H9 (cell line): ENCODE results near the gene DYRK2. TPM values are rescaled to one million over a fixed set of nuclear protein-coding genes. Genes with fewer than 3 reads are reported as not detected.

Source experiments
- DNase-seq: peaks from one replicate; pipeline ENCODE4 v3.0.0-alpha.2; 2017
- H2AFZ ChIP-seq: one replicate; pipeline ENCODE4 v1.6.1; 2013; ENCODE audit warnings: mild to moderate bottlenecking, low read length, control low read depth, moderate library complexity
- H2AK5ac ChIP-seq: 2 replicates; pipeline ENCODE4 v1.6.1; 2013; ENCODE audit warnings: low read length, control low read depth, mixed read lengths; ENCODE audit not compliant: insufficient read length
- H2BK120ac ChIP-seq: one replicate; pipeline ENCODE4 v1.6.1; 2013; ENCODE audit warnings: low read depth, mild to moderate bottlenecking, low read length, control low read depth, inconsistent platforms; ENCODE audit not compliant: poor library complexity, severe bottlenecking
- H2BK12ac ChIP-seq: 2 replicates; pipeline ENCODE4 v1.6.1; 2013; ENCODE audit warnings: low read length, control low read depth, mixed read lengths, low read depth; ENCODE audit not compliant: insufficient read length
- H2BK15ac ChIP-seq: 2 replicates; pipeline ENCODE4 v1.6.1; 2013; ENCODE audit warnings: low read depth, low read length, control low read depth
- H2BK20ac ChIP-seq: one replicate; pipeline ENCODE4 v1.6.1; 2013; ENCODE audit warnings: low read depth, mild to moderate bottlenecking, low read length, control low read depth, inconsistent platforms; ENCODE audit not compliant: poor library complexity, severe bottlenecking
- H2BK5ac ChIP-seq: 2 replicates; pipeline ENCODE4 v1.6.1; 2013; ENCODE audit warnings: low read length, control low read depth, mixed read lengths; ENCODE audit not compliant: insufficient read length
- H3K14ac ChIP-seq: 2 replicates; pipeline ENCODE4 v1.6.1; 2013; ENCODE audit warnings: low read length, control low read depth; ENCODE audit not compliant: insufficient read depth
- H3K18ac ChIP-seq: 2 replicates; pipeline ENCODE4 v1.6.1; 2013; ENCODE audit warnings: low read depth, mild to moderate bottlenecking, mixed read lengths, low read length, control low read depth; ENCODE audit not compliant: insufficient read length
- H3K23ac ChIP-seq: 2 replicates; pipeline ENCODE4 v1.6.1; 2013; ENCODE audit warnings: low read length, control low read depth, mixed read lengths, low read depth; ENCODE audit not compliant: insufficient read length
- H3K23me2 ChIP-seq: 2 replicates; pipeline ENCODE4 v1.6.1; 2013; ENCODE audit warnings: low read depth, mild to moderate bottlenecking, mixed read lengths, low read length, control low read depth; ENCODE audit not compliant: insufficient read length, poor library complexity, severe bottlenecking
- H3K27ac ChIP-seq: 2 replicates; pipeline ENCODE4 v1.5.1; 2013; ENCODE audit warnings: low read length, control low read depth, mixed read lengths, low read depth; ENCODE audit not compliant: insufficient read length
- H3K27me3 ChIP-seq: 2 replicates; pipeline ENCODE4 v1.6.1; 2013; ENCODE audit warnings: low read length, control low read depth, inconsistent platforms; ENCODE audit not compliant: insufficient read depth
- H3K4ac ChIP-seq: 2 replicates; pipeline ENCODE4 v1.6.1; 2013; ENCODE audit warnings: low read depth, mild to moderate bottlenecking, control low read depth, inconsistent platforms, low read length, moderate library complexity
- H3K4me1 ChIP-seq: 2 replicates; pipeline ENCODE4 v1.6.1; 2013; ENCODE audit warnings: low read length, control low read depth, inconsistent platforms; ENCODE audit not compliant: insufficient read depth
- H3K4me2 ChIP-seq: 2 replicates; pipeline ENCODE4 v1.6.1; 2013; ENCODE audit warnings: low read length, control low read depth, mixed read lengths; ENCODE audit not compliant: insufficient read length, insufficient read depth
- H3K56ac ChIP-seq: 2 replicates; pipeline ENCODE4 v1.6.1; 2013; ENCODE audit warnings: low read depth, mild to moderate bottlenecking, mixed read lengths, low read length, control low read depth; ENCODE audit not compliant: insufficient read length
- H3K79me1 ChIP-seq: 2 replicates; pipeline ENCODE4 v1.6.1; 2013; ENCODE audit warnings: low read depth, mild to moderate bottlenecking, moderate library complexity, low read length, control low read depth, inconsistent platforms; ENCODE audit not compliant: insufficient read depth, poor library complexity, severe bottlenecking
- H3K79me2 ChIP-seq: 2 replicates; pipeline ENCODE4 v1.6.1; 2013; ENCODE audit warnings: low read length, control low read depth, inconsistent platforms; ENCODE audit not compliant: insufficient read depth
- H3K9ac ChIP-seq: 2 replicates; pipeline ENCODE4 v1.6.1; 2013; ENCODE audit warnings: low read length, control low read depth, mixed read lengths; ENCODE audit not compliant: insufficient read length; ENCODE audit errors: extremely low read depth
- H3K9me3 ChIP-seq: one replicate; pipeline ENCODE4 v1.6.1; 2013; ENCODE audit warnings: low read depth, low read length, inconsistent platforms; ENCODE audit not compliant: control insufficient read depth
- H3T11ph ChIP-seq: one replicate; pipeline ENCODE4 v1.6.1; 2013; ENCODE audit warnings: mild to moderate bottlenecking, low read length, control low read depth, inconsistent platforms
- H4K20me1 ChIP-seq: one replicate; pipeline ENCODE4 v1.6.1; 2013; ENCODE audit not compliant: control insufficient read depth, insufficient read length, insufficient read depth
- H4K5ac ChIP-seq: 2 replicates; pipeline ENCODE4 v1.6.1; 2013; ENCODE audit warnings: low read depth, mild to moderate bottlenecking, mixed read lengths, low read length, control low read depth; ENCODE audit not compliant: insufficient read length
- H4K8ac ChIP-seq: replicated peaks from 2 replicates; pipeline ENCODE4 v1.6.1; 2013; ENCODE audit warnings: low read length, control low read depth, mixed read lengths, low read depth; ENCODE audit not compliant: insufficient read length
- H4K91ac ChIP-seq: 2 replicates; pipeline ENCODE4 v1.6.1; 2013; ENCODE audit warnings: low read depth, mild to moderate bottlenecking, moderate library complexity, mixed read lengths, low read length, control low read depth; ENCODE audit not compliant: insufficient read length
- H3K27ac Mint-ChIP-seq, 3 experiments: 2 replicates in 2 of 3; 3 replicates in 1 of 3; pipeline ENCODE4 v1.8.0; 2020 to 2021; ENCODE audit warnings: mixed read lengths in 3 of 3, mild to moderate bottlenecking in 1 of 3, moderate library complexity in 1 of 3
- H3K27me3 Mint-ChIP-seq: 2 replicates; pipeline ENCODE4 v1.8.0; 2021; ENCODE audit warnings: low read depth, mild to moderate bottlenecking, moderate library complexity, mixed read lengths
- H3K36me3 Mint-ChIP-seq, 3 experiments: 2 replicates in 2 of 3; 3 replicates in 1 of 3; pipeline ENCODE4 v1.8.0; 2020 to 2021; ENCODE audit warnings: low read depth in 3 of 3, mixed read lengths in 3 of 3; ENCODE audit not compliant: insufficient read depth in 1 of 3
- H3K4me1 Mint-ChIP-seq, 2 experiments: 2 replicates each; pipeline ENCODE4 v1.8.0; 2020; ENCODE audit warnings: mixed read lengths in 2 of 2
- H3K4me3 Mint-ChIP-seq, 2 experiments: 2 replicates in 1 of 2; 3 replicates in 1 of 2; pipeline ENCODE4 v1.8.0; 2020 to 2021; ENCODE audit warnings: mild to moderate bottlenecking in 2 of 2, mixed read lengths in 2 of 2, moderate library complexity in 1 of 2
- H3K9me3 Mint-ChIP-seq, 2 experiments: 2 replicates in 1 of 2; 3 replicates in 1 of 2; pipeline ENCODE4 v1.8.0; 2020; ENCODE audit warnings: mild to moderate bottlenecking in 2 of 2, mixed read lengths in 2 of 2, moderate library complexity in 1 of 2
- WGBS: extraction: QIAGEN DNeasy Blood & Tissue Kit; methylation state at CpG from one replicate; pipeline ENCODE4 v1.1.7; 2013; ENCODE audit warnings: missing lambda C conversion rate, low lambda C conversion rate, mixed read lengths; ENCODE audit not compliant: insufficient read length; ENCODE audit errors: extremely low coverage; 5-methylcytosine and 5-hydroxymethylcytosine counted together
- total RNA-seq: library from RNA; stranded (reverse); gene quantifications from 2 replicates; pipeline ENCODE4 v1.2.1, GENCODE V29; 2021
- TF ChIP-seq, protein P1 (sequence below): fragments of 200-600 bp; sonication (generic); conservative IDR thresholded peaks from 3 replicates; pipeline ENCODE4 v1.8.0; 2021; ENCODE audit warnings: antibody characterized with exemption, mild to moderate bottlenecking

DYRK2 gene
- total RNA-seq, 1 experiment from 2014 or later = 40.6 TPM

DNA sequence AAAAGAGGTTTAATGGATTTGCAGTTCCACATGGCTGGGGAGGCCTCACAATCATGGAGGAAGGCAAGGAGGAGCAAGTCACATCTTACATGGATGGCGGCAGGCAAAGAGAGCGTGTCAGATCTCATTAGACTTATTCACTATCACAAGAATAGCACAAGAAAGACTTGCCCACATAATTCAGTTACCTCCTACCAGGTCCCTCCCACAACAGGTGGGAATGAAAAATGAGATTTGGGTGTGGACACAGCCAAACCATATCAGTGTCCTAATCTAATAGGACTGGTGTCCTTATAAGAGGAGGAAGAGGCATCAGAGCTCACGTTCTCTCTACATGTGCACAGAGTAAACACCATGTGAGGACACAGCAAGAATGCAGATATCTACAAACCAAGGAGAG is 25.9 kb downstream of the DYRK2 start:
- no peak overlapping the region for H4K8ac ChIP-seq
- Mint-ChIP-seq H3K27me3 (no peaks in the 10 kb centered on the region), H3K4me1 (peaks cover 7% of the 10 kb centered on the region in 2 experiments), H3K36me3 (peaks cover 33 to 42% (median 35%) of the 10 kb centered on the region in 3 experiments), H3K4me3 (no peak overlapping the region), H3K27ac (no peak overlapping the region), H3K9me3 (peaks cover 25 to 30% of the 10 kb centered on the region in 2 experiments)
- H2AFZ ChIP-seq = no peak overlapping the region
- no peaks in the 10 kb centered on the region for H3K27me3 ChIP-seq
- no peak overlapping the region for H3T11ph ChIP-seq
- no peaks in the 10 kb centered on the region for H3K79me2 ChIP-seq
- H2AK5ac ChIP-seq = no peak overlapping the region
- H3K9ac ChIP-seq = no peak overlapping the region
- H4K5ac ChIP-seq = no peak overlapping the region
- no peak overlapping the region for H2BK12ac ChIP-seq
- no peak overlapping the region for H4K91ac ChIP-seq
- no peak overlapping the region for H3K4me2 ChIP-seq
- H3K79me1 ChIP-seq = no peaks in the 10 kb centered on the region
- H2BK5ac ChIP-seq = no peak overlapping the region
- no peak overlapping the region for H3K4ac ChIP-seq
- no peaks in the 10 kb centered on the region for H4K20me1 ChIP-seq
- no CpG with 5 or more reads among the region's 3 CpGs for WGBS
- no peaks in the 10 kb centered on the region for H3K9me3 ChIP-seq
- no peak overlapping the region for H3K27ac ChIP-seq
- H3K18ac ChIP-seq = no peak overlapping the region
- no peak overlapping the region for H2BK20ac ChIP-seq
- no peaks in the 10 kb centered on the region for H3K4me1 ChIP-seq
- H3K23ac ChIP-seq = no peak overlapping the region
- TF ChIP-seq, protein P1, sequence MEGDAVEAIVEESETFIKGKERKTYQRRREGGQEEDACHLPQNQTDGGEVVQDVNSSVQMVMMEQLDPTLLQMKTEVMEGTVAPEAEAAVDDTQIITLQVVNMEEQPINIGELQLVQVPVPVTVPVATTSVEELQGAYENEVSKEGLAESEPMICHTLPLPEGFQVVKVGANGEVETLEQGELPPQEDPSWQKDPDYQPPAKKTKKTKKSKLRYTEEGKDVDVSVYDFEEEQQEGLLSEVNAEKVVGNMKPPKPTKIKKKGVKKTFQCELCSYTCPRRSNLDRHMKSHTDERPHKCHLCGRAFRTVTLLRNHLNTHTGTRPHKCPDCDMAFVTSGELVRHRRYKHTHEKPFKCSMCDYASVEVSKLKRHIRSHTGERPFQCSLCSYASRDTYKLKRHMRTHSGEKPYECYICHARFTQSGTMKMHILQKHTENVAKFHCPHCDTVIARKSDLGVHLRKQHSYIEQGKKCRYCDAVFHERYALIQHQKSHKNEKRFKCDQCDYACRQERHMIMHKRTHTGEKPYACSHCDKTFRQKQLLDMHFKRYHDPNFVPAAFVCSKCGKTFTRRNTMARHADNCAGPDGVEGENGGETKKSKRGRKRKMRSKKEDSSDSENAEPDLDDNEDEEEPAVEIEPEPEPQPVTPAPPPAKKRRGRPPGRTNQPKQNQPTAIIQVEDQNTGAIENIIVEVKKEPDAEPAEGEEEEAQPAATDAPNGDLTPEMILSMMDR = no peak
- no peak overlapping the region for H2BK15ac ChIP-seq
- no peak for DNase-seq
- no peak overlapping the region for H3K56ac ChIP-seq
- H3K14ac ChIP-seq = no peak overlapping the region
- H3K23me2 ChIP-seq = no peaks in the 10 kb centered on the region
- no peak overlapping the region for H2BK120ac ChIP-seq
